Esophagus squamous epithelium (tissue), 5 donors: Measurements from ENCODE around the gene FAM53B. TPM values are rescaled to one million over a fixed set of nuclear protein-coding genes. Genes with fewer than 3 reads are reported as not detected.

Experiments
- DNase-seq: peaks from one replicate; lab custom pipeline; 2025; lab: John Stamatoyannopoulos, UW
- H3K27ac ChIP-seq, 4 donors: fragments of 200-600 bp; sonication (generic); one replicate each; pipeline ENCODE4 v1.5.1; 2016 to 2019; ENCODE audit warnings: mild to moderate bottlenecking in 1 of 4
- H3K27me3 ChIP-seq, 4 donors: fragments of 200-600 bp; sonication (generic); 1 replicate in 3 of 4; 2 replicates in 1 of 4; pipeline versions ENCODE4 v1.5.1 to v1.6.0; 2017 to 2021; ENCODE audit warnings: antibody characterized with exemption in 1 of 4
- H3K36me3 ChIP-seq, 3 donors: fragments of 200-600 bp; sonication (generic); one replicate each; pipeline ENCODE4 v1.5.1; 2016 to 2019
- H3K4me1 ChIP-seq, 3 donors: fragments of 200-600 bp; sonication (generic); one replicate each; pipeline ENCODE4 v1.5.1; 2017 to 2019
- H3K4me3 ChIP-seq, 4 donors: fragments of 200-600 bp; sonication (generic); 1 replicate in 3 of 4; 2 replicates in 1 of 4; pipeline ENCODE4 v1.5.1; 2016 to 2019; ENCODE audit warnings: mild to moderate bottlenecking in 2 of 4, moderate library complexity in 1 of 4
- H3K9me3 ChIP-seq, 3 donors: fragments of 200-600 bp; sonication (generic); one replicate each; pipeline ENCODE4 v1.5.1; 2016 to 2019
- CTCF ChIP-seq, 6 experiments: fragments of 450-650 bp in 4 of 6; fragments of 200-600 bp in 2 of 6; sonication (generic) in 2 of 6; IDR thresholded peaks; one replicate each; pipeline ENCODE4 v1.5.1; 2016 to 2019; ENCODE audit warnings: antibody characterized with exemption in 6 of 6, mild to moderate bottlenecking in 4 of 6, moderate library complexity in 4 of 6
- POLR2A ChIP-seq, 4 donors: fragments of 450-650 bp; IDR thresholded peaks; one replicate each; pipeline ENCODE4 v1.6.1; 2017; ENCODE audit warnings: antibody characterized with exemption in 4 of 4, mild to moderate bottlenecking in 4 of 4, moderate library complexity in 3 of 4
- WGBS, 2 donors: methylation state at CpG; one replicate each; pipeline ENCODE4 v1.1.5; 2018; 5-methylcytosine and 5-hydroxymethylcytosine counted together
- intact Hi-C: fragments of 100-400 bp; cut with DNase I; formaldehyde crosslinking; loops from one replicate; pipeline ENCODE4 v1.15.0; 2022
- total RNA-seq, 4 donors: library from RNA; depleted of rRNA; stranded (reverse); fragments of >200 nt; gene quantifications; one replicate each; pipeline ENCODE4 v1.1.0, GENCODE V29; 2016
- donor health status: DM: yes; HTN: yes; CAD: no.

Gene FAM53B
- total RNA-seq, 4 donors from 2014 or later, result 27.4 to 54.2 (median 31.5) TPM

GRCh38 chr10:124670849-124671248 is 73.3 kb downstream of the FAM53B start:
- TF ChIP-seq POLR2A (IDR thresholded peaks at IDR 0.05) (no peak), CTCF (IDR thresholded peaks at IDR 0.05) (no peak)
- peaks cover 0 to 72% (median 5%) of the 10 kb centered on the region in 3 donors for H3K36me3 ChIP-seq
- 72 to 89% methylated on average over 11 to 13 of the region's 13 CpGs for WGBS, 2 donors
- DNase-seq, result no peak
- no peaks in the 10 kb centered on the region for H3K27me3 ChIP-seq
- H3K4me3 ChIP-seq, result no peak overlapping the region
- intact Hi-C loops, result no loop called here
- H3K9me3 ChIP-seq, result no peaks in the 10 kb centered on the region
- H3K4me1 ChIP-seq, result peaks cover 56 to 99% (median 57%) of the 10 kb centered on the region in 3 donors
- peak overlapping the region; percentile 37 to 69 (median 52) for H3K27ac ChIP-seq

GRCh38 chr10:124669824-124670654 is 74.1 kb downstream of the FAM53B start:
- no peak overlapping the region for H3K4me3 ChIP-seq
- no peaks in the 10 kb centered on the region for H3K9me3 ChIP-seq
- H3K27ac ChIP-seq, result peak overlapping the region in 1 of 4 donors; percentile 40
- no peak for DNase-seq
- peaks cover 52 to 95% (median 55%) of the 10 kb centered on the region in 3 donors for H3K4me1 ChIP-seq
- H3K36me3 ChIP-seq, result peaks cover 0 to 72% (median 5%) of the 10 kb centered on the region in 3 donors
- no peaks in the 10 kb centered on the region for H3K27me3 ChIP-seq
- TF ChIP-seq CTCF (IDR thresholded peaks at IDR 0.05) (no peak), POLR2A (IDR thresholded peaks at IDR 0.05) (no peak)
- intact Hi-C loops, result no loop called here
- 78 to 95% methylated on average over 17 to 20 of the region's 23 CpGs for WGBS, 2 donors

- Histone ChIP-seq H3K9me3 (no peaks in the 10 kb centered on the region), H3K4me3 (no peak overlapping the region), H3K36me3 (peaks cover 0 to 72% (median 5%) of the 10 kb centered on the region in 3 donors), H3K27ac (peak overlapping the region in 3 of 4 donors; percentile 32 to 64 (median 46)), H3K27me3 (no peaks in the 10 kb centered on the region), H3K4me1 (peaks cover 44 to 95% (median 52%) of the 10 kb centered on the region in 3 donors)
- 96 to 100% methylated on average over 1 to 4 of the region's 20 CpGs for WGBS, 2 donors
- no peak for DNase-seq
- intact Hi-C loops, result no loop called here
- TF ChIP-seq POLR2A (IDR thresholded peaks at IDR 0.05) (no peak), CTCF (IDR thresholded peaks at IDR 0.05) (no peak)
Observed at GRCh38 chr10:124669141-124669823, 74.9 kb downstream of the FAM53B start.

- no peak overlapping the region for H3K4me3 ChIP-seq
- H3K27ac ChIP-seq, result peak overlapping the region; percentile 28 to 64 (median 39)
- intact Hi-C loops, result no loop called here
- WGBS, 2 donors, result 33 to 70% methylated on average over 1 to 5 of the region's 11 CpGs
- DNase-seq, result no peak
- peaks cover 0 to 74% (median 5%) of the 10 kb centered on the region in 3 donors for H3K36me3 ChIP-seq
- no peaks in the 10 kb centered on the region for H3K27me3 ChIP-seq
- H3K4me1 ChIP-seq, result peaks cover 40 to 95% (median 50%) of the 10 kb centered on the region in 3 donors
- H3K9me3 ChIP-seq, result no peaks in the 10 kb centered on the region
- TF ChIP-seq CTCF (IDR thresholded peaks at IDR 0.05) (no peak), POLR2A (IDR thresholded peaks at IDR 0.05) (no peak)
Observed at GRCh38 chr10:124668517-124669051, 75.6 kb downstream of the FAM53B start.
